Colonic mucosa (tissue), 4 donors: ENCODE results near the gene RASGRP1. TPM values are rescaled to one million over a fixed set of nuclear protein-coding genes. Genes with fewer than 3 reads are reported as not detected.

Experiments
- DNase-seq: peaks from one replicate; pipeline ENCODE4 v3.0.0-alpha.2; 2020
- H3K27ac ChIP-seq: fragments of 200-600 bp; one replicate; pipeline ENCODE4 v1.8.0; 2021
- H3K27me3 ChIP-seq: fragments of 200-600 bp; one replicate; pipeline ENCODE4 v1.8.0; 2021
- H3K36me3 ChIP-seq: fragments of 200-600 bp; one replicate; pipeline ENCODE4 v1.8.0; 2021
- H3K4me1 ChIP-seq: fragments of 200-600 bp; one replicate; pipeline ENCODE4 v1.8.0; 2021; ENCODE audit warnings: mild to moderate bottlenecking
- H3K4me3 ChIP-seq: fragments of 200-600 bp; one replicate; pipeline ENCODE4 v1.8.0; 2021
- H3K9ac ChIP-seq, 2 donors: one replicate each; pipeline ENCODE4 v1.7.0; 2013; ENCODE audit warnings: control low read depth in 2 of 2, low read depth in 2 of 2, low read length in 2 of 2
- H3K9me3 ChIP-seq: fragments of 200-600 bp; one replicate; pipeline ENCODE4 v1.8.0; 2021
- intact Hi-C: fragments of 100-400 bp; cut with DNase I; formaldehyde crosslinking; loops from one replicate; pipeline ENCODE4 v1.14.1; 2022
- total RNA-seq, 2 donors: library from RNA; stranded (reverse); fragmentation: NEBNext Ultra II Directional in 1 of 2; extraction: Animal tissue kit (Norgen Biotek cat#: 25700) in 1 of 2; gene quantifications; one replicate each; pipeline ENCODE4 v1.2.1, GENCODE V29; 2021
- TF ChIP-seq, protein P1 (sequence below): fragments of 200-600 bp; IDR thresholded peaks from one replicate; pipeline ENCODE4 v1.8.0; 2022; ENCODE audit warnings: antibody characterized with exemption, mild to moderate bottlenecking
- donor health status: healthy.
- donor health status: DM: no; HTN: no; CAD: no.
- donor health status: DM: no; HTN: no; CAD: no.

RASGRP1 gene
- total RNA-seq, 2 donors from 2014 or later: 0.96 to 1.5 TPM

DNA sequence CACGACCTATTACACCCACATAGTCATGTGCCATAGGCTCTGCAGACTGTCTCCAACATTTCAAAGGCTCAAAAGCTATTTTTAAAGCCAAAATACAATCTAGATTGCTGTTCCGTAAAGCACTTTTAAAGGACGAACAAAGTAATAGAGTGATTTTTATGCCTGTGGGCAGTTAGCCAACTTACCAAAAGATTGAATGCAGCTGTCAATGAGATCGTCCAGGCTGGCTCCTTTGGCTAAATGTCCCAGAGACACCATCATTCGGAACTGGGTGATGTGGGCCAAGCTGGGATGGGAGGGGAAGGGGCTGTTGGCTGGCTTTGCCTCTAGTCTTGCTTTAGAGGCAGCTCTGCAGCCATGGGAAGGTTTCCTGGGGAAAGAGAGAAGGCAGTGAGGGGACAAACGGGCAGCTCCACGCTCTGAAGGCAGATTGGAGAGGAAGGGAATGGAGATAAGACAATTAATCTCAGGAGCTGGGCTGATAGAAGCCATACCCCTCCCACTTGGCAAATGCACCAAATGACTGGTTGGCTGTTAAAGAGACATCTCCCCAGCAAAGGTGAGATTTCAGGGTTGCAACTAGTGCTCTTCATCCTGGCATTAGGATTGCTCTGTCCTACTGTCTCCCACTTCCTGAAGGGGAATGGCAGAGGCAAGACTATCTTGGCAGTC is 4.8 kb downstream of the RASGRP1 start:
- TF ChIP-seq, protein P1, sequence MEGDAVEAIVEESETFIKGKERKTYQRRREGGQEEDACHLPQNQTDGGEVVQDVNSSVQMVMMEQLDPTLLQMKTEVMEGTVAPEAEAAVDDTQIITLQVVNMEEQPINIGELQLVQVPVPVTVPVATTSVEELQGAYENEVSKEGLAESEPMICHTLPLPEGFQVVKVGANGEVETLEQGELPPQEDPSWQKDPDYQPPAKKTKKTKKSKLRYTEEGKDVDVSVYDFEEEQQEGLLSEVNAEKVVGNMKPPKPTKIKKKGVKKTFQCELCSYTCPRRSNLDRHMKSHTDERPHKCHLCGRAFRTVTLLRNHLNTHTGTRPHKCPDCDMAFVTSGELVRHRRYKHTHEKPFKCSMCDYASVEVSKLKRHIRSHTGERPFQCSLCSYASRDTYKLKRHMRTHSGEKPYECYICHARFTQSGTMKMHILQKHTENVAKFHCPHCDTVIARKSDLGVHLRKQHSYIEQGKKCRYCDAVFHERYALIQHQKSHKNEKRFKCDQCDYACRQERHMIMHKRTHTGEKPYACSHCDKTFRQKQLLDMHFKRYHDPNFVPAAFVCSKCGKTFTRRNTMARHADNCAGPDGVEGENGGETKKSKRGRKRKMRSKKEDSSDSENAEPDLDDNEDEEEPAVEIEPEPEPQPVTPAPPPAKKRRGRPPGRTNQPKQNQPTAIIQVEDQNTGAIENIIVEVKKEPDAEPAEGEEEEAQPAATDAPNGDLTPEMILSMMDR: no peak
- no peak overlapping the region for H3K4me3 ChIP-seq
- peaks cover 4% of the 10 kb centered on the region for H3K27me3 ChIP-seq
- DNase-seq: no peak
- H3K9ac ChIP-seq: no peak overlapping the region
- no peaks in the 10 kb centered on the region for H3K36me3 ChIP-seq
- H3K9me3 ChIP-seq: no peaks in the 10 kb centered on the region
- H3K4me1 ChIP-seq: no peaks in the 10 kb centered on the region
- H3K27ac ChIP-seq: no peak overlapping the region
- intact Hi-C loops: loop anchor here (5.0 kb wide), 4 partner anchors 68 to 123 kb away; no protein-coding TSS in a partner anchor

- H3K27me3 ChIP-seq: peaks cover 4% of the 10 kb centered on the region
- H3K4me3 ChIP-seq: no peak overlapping the region
- intact Hi-C loops: no loop called here
- no peaks in the 10 kb centered on the region for H3K4me1 ChIP-seq
- H3K9me3 ChIP-seq: no peaks in the 10 kb centered on the region
- H3K36me3 ChIP-seq: no peaks in the 10 kb centered on the region
- no peak overlapping the region for H3K27ac ChIP-seq
- DNase-seq: no peak
- TF ChIP-seq, protein P1: no peak
- no peak overlapping the region for H3K9ac ChIP-seq
Measured at GRCh38 chr15:38559131-38559530, 5.5 kb downstream of the RASGRP1 start.

GRCh38 chr15:38558372-38559059 is 6.1 kb downstream of the RASGRP1 start:
- no peaks in the 10 kb centered on the region for H3K4me1 ChIP-seq
- intact Hi-C loops: no loop called here
- H3K27ac ChIP-seq: no peak overlapping the region
- peaks cover 4% of the 10 kb centered on the region for H3K27me3 ChIP-seq
- no peak overlapping the region for H3K4me3 ChIP-seq
- H3K36me3 ChIP-seq: no peaks in the 10 kb centered on the region
- H3K9ac ChIP-seq: no peak overlapping the region
- TF ChIP-seq, protein P1: no peak
- no peaks in the 10 kb centered on the region for H3K9me3 ChIP-seq
- DNase-seq: no peak

DNA sequence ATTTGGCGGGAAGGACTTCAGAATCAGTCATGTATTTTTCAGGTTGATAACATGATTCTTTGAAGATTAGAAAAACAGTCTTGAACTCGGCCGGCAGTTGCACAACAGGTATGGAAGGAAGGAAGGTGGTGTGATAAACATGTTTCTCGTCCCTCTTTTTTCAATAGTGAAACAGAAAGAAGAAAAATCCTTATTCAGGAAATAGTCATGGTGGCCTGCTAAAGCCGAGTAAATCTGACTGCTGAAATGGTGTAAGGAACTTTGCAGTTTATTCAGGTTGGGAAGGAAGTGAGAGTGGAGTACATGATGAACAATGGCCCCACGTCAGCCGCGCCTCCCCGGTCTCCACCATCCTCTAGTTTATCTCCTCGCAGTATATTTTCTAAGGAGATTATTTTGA is 6.7 kb downstream of the RASGRP1 start:
- no peaks in the 10 kb centered on the region for H3K36me3 ChIP-seq
- DNase-seq: no peak
- peaks cover 4% of the 10 kb centered on the region for H3K27me3 ChIP-seq
- no peak overlapping the region for H3K4me3 ChIP-seq
- TF ChIP-seq, protein P1: no peak
- H3K9ac ChIP-seq: no peak overlapping the region
- H3K4me1 ChIP-seq: no peaks in the 10 kb centered on the region
- no peaks in the 10 kb centered on the region for H3K9me3 ChIP-seq
- intact Hi-C loops: no loop called here
- H3K27ac ChIP-seq: no peak overlapping the region

GRCh38 chr15:38555686-38556334 is 8.8 kb downstream of the RASGRP1 start:
- TF ChIP-seq, protein P1: no peak
- Histone ChIP-seq H3K27me3 (peaks cover 4% of the 10 kb centered on the region), H3K9ac (no peak overlapping the region), H3K9me3 (no peaks in the 10 kb centered on the region), H3K27ac (no peak overlapping the region), H3K36me3 (no peaks in the 10 kb centered on the region), H3K4me3 (no peak overlapping the region), H3K4me1 (no peaks in the 10 kb centered on the region)
- intact Hi-C loops: no loop called here
- no peak for DNase-seq
